ENCODE measurements around the gene KLF7.

Gene KLF7

DNA sequence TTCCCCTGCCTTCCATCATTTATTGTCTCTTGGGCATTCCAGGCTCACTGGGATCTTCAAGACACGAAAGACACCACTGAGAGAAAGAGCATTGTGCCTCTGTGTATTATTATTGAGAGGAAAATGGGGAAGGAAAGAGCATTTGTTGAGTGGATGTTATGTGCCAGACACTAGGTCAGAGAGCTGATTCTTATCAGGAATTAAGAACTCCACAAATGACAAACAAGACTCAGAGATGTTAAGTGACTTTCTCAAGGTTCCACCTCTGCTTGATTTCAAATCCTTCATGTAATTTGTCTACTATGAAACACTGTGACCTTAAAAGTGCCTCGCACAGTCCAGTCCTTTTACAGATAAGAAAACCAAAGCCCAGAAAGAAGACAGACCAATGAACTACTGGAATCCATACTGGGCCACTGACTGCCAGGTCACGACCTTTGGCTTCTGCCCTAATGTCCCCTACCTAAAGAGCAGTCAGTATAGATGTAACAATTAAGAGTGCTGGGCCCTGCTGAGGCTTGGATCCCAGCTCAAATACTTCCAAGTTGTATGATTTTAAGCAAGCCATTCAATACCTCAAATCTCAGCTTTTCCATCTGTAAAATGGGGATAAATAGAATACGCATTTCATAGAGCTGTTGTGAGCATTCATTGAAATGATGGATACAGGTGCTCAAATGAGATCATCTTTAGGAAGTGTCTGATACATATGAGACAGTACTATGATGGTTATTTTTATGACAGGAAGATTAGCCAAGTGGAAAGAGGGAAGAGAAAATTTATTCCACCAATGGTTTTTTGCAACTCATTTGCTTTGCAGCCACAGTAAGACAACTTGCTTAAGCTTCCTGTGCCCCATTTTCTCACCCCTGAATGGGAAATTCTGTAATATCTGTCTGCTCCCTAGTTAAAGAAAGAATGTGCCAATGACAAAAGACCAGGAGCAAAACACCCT, 10.9 kb downstream of the KLF7 start:
- peaks cover 58% of the 10 kb centered on the region for H3K79me2 ChIP-seq (ENCODE audit: low read length)
- H3K27me3 ChIP-seq (replicated peaks; ENCODE audit: insufficient read depth, low read length), result no peaks in the 10 kb centered on the region
- no peaks in the 10 kb centered on the region for H3K36me3 ChIP-seq (replicated peaks; ENCODE audit: insufficient read depth, low read length)
- no peak overlapping the region for H3K4me3 ChIP-seq (ENCODE audit: low read length)
- 0 out of 2 replicates have a peak, but pooled peaks cover 3% of the 10 kb centered on the region for H4K20me1 ChIP-seq (ENCODE audit: insufficient read depth, low read length)
- H3K4me1 ChIP-seq (ENCODE audit: low read length), result peaks cover 9% of the 10 kb centered on the region
- H3K9me2 ChIP-seq (replicated peaks; ENCODE audit: insufficient read depth, low read length), result no peaks in the 10 kb centered on the region
- DNase-seq, result no peak
- H3F3A ChIP-seq (ENCODE audit: insufficient read depth, low read length), result no peaks in the 10 kb centered on the region
- H3K9ac ChIP-seq (ENCODE audit: low read length), result no peak overlapping the region
- H2AFZ ChIP-seq (ENCODE audit: low read length), result no peak overlapping the region
- TF ChIP-seq EZH2phosphoT487 (IDR thresholded peaks at IDR 0.05; ENCODE audit: low read length) (no peak), EZH2 (optimal IDR thresholded peaks at IDR 0.05; ENCODE audit: low read depth, low read length) (no peak)
- TF ChIP-seq, protein P1, sequence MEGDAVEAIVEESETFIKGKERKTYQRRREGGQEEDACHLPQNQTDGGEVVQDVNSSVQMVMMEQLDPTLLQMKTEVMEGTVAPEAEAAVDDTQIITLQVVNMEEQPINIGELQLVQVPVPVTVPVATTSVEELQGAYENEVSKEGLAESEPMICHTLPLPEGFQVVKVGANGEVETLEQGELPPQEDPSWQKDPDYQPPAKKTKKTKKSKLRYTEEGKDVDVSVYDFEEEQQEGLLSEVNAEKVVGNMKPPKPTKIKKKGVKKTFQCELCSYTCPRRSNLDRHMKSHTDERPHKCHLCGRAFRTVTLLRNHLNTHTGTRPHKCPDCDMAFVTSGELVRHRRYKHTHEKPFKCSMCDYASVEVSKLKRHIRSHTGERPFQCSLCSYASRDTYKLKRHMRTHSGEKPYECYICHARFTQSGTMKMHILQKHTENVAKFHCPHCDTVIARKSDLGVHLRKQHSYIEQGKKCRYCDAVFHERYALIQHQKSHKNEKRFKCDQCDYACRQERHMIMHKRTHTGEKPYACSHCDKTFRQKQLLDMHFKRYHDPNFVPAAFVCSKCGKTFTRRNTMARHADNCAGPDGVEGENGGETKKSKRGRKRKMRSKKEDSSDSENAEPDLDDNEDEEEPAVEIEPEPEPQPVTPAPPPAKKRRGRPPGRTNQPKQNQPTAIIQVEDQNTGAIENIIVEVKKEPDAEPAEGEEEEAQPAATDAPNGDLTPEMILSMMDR (IDR thresholded peaks at IDR 0.05; ENCODE audit: low read length), result no peak
- H3K9me3 ChIP-seq (replicated peaks; ENCODE audit: insufficient read depth, low read length), result no peaks in the 10 kb centered on the region
- H3K27ac ChIP-seq (ENCODE audit: low read length), result no peak overlapping the region
- H3K4me2 ChIP-seq (ENCODE audit: low read depth, low read length), result no peak overlapping the region

DNA sequence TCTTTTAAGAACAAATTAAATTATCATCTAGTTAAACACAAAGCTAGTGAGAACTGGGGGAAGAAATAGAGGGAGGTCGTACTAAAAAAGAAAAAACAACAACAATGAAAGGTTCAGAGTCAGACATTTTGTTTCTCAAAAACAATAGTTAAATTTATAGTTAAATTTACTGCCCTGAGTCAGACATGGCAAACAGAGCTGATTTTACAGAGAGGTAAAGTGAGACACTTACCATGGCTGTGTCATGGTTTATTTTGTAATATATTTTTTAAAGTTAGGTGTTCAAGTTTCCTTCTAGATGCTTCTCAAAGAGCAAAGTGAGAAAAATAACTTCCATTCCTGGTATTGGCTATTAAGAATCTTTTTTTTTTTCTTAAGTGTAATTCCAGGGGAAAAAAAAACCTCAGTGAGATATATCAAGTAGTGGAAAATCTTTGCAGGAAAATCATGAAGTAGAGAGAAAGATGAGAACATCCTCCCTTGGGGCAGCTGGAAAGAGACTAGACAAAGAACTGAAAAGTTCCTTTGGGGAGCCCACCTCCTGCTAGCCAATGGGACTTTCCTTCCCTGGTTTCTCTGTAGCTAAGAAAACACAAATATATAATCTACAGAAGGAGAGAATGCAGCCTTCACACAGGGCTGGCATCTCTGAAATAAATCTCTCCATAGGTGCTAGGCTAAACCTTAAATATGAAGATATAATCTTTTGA, 12.3 kb downstream of the KLF7 start:
- Histone ChIP-seq H3K4me3 (ENCODE audit: low read length) (no peak overlapping the region), H3K79me2 (ENCODE audit: low read length) (peaks cover 58% of the 10 kb centered on the region), H2AFZ (ENCODE audit: low read length) (no peak overlapping the region), H4K20me1 (ENCODE audit: insufficient read depth, low read length) (no peaks in the 10 kb centered on the region), H3K9me2 (replicated peaks; ENCODE audit: insufficient read depth, low read length) (no peaks in the 10 kb centered on the region), H3K4me1 (ENCODE audit: low read length) (peaks cover 19% of the 10 kb centered on the region), H3K27me3 (replicated peaks; ENCODE audit: insufficient read depth, low read length) (no peaks in the 10 kb centered on the region), H3K9ac (ENCODE audit: low read length) (no peak overlapping the region), H3K27ac (ENCODE audit: low read length) (no peak overlapping the region), H3F3A (ENCODE audit: insufficient read depth, low read length) (no peaks in the 10 kb centered on the region), H3K4me2 (ENCODE audit: low read depth, low read length) (no peak overlapping the region), H3K36me3 (replicated peaks; ENCODE audit: insufficient read depth, low read length) (no peaks in the 10 kb centered on the region), H3K9me3 (replicated peaks; ENCODE audit: insufficient read depth, low read length) (no peaks in the 10 kb centered on the region)
- DNase-seq, result no peak
- TF ChIP-seq, protein P1 (IDR thresholded peaks at IDR 0.05; ENCODE audit: low read length), result no peak
- TF ChIP-seq EZH2 (optimal IDR thresholded peaks at IDR 0.05; ENCODE audit: low read depth, low read length), result no peak
- no peak for TF ChIP-seq EZH2phosphoT487 (IDR thresholded peaks at IDR 0.05; ENCODE audit: low read length)

DNA sequence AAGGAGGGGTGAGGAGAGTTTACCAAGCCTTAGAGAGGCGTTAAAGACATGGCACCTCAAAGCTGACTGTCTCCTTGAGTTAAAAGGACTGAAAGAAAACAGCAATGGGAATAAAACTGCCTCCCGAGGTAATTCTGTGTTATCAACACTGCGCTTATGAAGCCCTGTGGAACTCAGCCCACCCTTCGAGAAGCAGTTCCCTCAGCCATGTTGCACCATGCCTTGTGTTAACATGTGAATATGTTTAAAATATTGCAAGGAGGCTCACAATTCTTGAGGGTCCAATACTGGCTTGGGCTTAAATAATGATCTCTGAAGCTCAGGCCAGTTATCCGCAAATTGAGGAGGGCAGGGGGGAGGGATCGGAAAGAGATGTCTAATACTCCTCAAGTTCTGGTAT, 14.7 kb downstream of the KLF7 start:
- Histone ChIP-seq H3F3A (ENCODE audit: insufficient read depth, low read length) (no peaks in the 10 kb centered on the region), H3K9me3 (replicated peaks; ENCODE audit: insufficient read depth, low read length) (no peaks in the 10 kb centered on the region), H4K20me1 (ENCODE audit: insufficient read depth, low read length) (no peaks in the 10 kb centered on the region), H3K9me2 (replicated peaks; ENCODE audit: insufficient read depth, low read length) (no peaks in the 10 kb centered on the region), H2AFZ (ENCODE audit: low read length) (no peak overlapping the region), H3K4me1 (ENCODE audit: low read length) (peaks cover 23% of the 10 kb centered on the region), H3K4me3 (ENCODE audit: low read length) (no peak overlapping the region), H3K79me2 (ENCODE audit: low read length) (peaks cover 44% of the 10 kb centered on the region), H3K36me3 (replicated peaks; ENCODE audit: insufficient read depth, low read length) (no peaks in the 10 kb centered on the region), H3K27ac (ENCODE audit: low read length) (no peak overlapping the region), H3K4me2 (ENCODE audit: low read depth, low read length) (no peak overlapping the region), H3K27me3 (replicated peaks; ENCODE audit: insufficient read depth, low read length) (no peaks in the 10 kb centered on the region), H3K9ac (ENCODE audit: low read length) (no peak overlapping the region)
- no peak for TF ChIP-seq EZH2 (optimal IDR thresholded peaks at IDR 0.05; ENCODE audit: low read depth, low read length)
- TF ChIP-seq EZH2phosphoT487 (IDR thresholded peaks at IDR 0.05; ENCODE audit: low read length), result no peak
- TF ChIP-seq, protein P1 (IDR thresholded peaks at IDR 0.05; ENCODE audit: low read length), result no peak
- DNase-seq, result no peak

Measured in MM.1S (cell line).